ENCODE data around the gene USP14.

The USP14 gene

GRCh38 chr18:199214-199613, 40.9 kb downstream of the USP14 start:
- Mint-ChIP-seq H3K27me3 (no peaks in the 10 kb centered on the region), H3K4me3 (no peak overlapping the region), H3K27ac (no peak overlapping the region), H3K4me1 (ENCODE audit: low read depth) (peaks cover 5% of the 10 kb centered on the region), H3K36me3 (peaks cover 7% of the 10 kb centered on the region), H3K9me3 (ENCODE audit: low read depth) (no peaks in the 10 kb centered on the region)

DNA sequence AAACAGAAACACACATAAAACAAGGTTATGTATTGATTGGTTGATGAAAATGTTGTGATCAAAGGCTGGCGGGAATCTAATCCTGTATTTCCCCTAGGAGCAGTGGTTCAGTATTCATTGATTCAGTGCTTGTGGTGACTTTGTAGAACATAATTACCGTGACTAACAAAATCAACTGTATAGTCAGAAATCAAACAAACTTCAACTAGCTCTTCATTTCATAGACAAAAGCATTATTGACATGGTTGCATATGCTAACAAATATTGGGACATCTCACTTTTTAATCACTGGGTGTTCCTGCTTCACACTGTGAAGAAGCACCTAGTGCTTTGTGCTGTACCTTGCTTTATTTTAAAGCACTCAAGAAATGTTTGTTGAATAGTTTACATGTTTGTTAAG, 41.4 kb downstream of the USP14 start:
- H3K27ac Mint-ChIP-seq, result no peak overlapping the region

DNA sequence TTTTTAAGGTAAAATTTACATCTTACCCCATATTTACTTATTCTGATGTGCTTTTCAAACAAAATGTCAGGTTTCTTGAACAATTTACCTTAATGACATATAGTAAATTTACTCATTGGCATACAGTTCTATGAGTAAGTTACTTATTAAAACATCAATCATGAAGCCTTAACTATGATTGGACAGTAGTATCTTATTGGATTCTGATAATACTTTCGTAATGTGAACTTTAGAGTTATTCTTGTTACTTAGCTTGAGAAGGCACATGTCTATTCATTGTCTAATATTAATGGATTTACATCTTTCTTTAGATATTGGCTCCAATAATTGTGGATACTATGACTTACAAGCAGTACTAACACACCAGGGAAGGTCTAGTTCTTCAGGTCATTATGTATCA, 51.7 kb downstream of the USP14 start:
- H3K9me3 Mint-ChIP-seq (ENCODE audit: low read depth), result no peaks in the 10 kb centered on the region
- H3K4me1 Mint-ChIP-seq (ENCODE audit: low read depth), result peaks cover 7% of the 10 kb centered on the region

More for the DNA sequence above, 41.4 kb downstream of the USP14 start:
- peaks cover 10% of the 10 kb centered on the region for H3K36me3 Mint-ChIP-seq
- H3K27me3 Mint-ChIP-seq, result no peaks in the 10 kb centered on the region
- no peak overlapping the region for H3K4me3 Mint-ChIP-seq
- H3K4me1 Mint-ChIP-seq (ENCODE audit: low read depth), result peaks cover 5% of the 10 kb centered on the region
- H3K9me3 Mint-ChIP-seq (ENCODE audit: low read depth), result no peaks in the 10 kb centered on the region

DNA sequence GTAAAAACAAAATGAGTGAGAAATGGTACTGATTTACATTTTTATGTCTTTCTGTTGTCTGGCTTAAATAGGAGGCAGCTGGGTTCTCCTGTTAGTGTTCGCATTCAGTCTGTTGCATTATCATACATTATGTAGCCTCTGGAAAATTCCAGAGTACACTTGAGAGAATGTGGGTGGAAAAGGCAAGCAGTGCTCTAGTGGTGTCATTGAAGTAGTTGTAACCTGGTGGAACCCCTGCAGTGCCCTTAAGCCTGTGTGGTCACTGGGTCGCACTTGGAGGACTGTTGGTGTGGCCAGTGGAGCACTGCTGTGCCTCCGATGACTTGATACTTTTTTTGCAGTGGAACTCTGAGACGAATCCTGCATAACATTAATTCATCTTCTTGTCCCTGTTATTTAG, 52.4 kb downstream of the USP14 start:
- peak overlapping the region; percentile 29 for H3K27ac Mint-ChIP-seq
- no peak overlapping the region for H3K4me3 Mint-ChIP-seq
- H3K36me3 Mint-ChIP-seq, result peaks cover 11% of the 10 kb centered on the region
- H3K9me3 Mint-ChIP-seq (ENCODE audit: low read depth), result no peaks in the 10 kb centered on the region
- peaks cover 7% of the 10 kb centered on the region for H3K4me1 Mint-ChIP-seq (ENCODE audit: low read depth)
- H3K27me3 Mint-ChIP-seq, result no peaks in the 10 kb centered on the region

More for the DNA sequence above, 51.7 kb downstream of the USP14 start:
- H3K36me3 Mint-ChIP-seq, result peaks cover 15% of the 10 kb centered on the region
- no peak overlapping the region for H3K4me3 Mint-ChIP-seq
- H3K27ac Mint-ChIP-seq, result peak overlapping the region; percentile 41
- H3K27me3 Mint-ChIP-seq, result no peaks in the 10 kb centered on the region

GRCh38 chr18:211582-211981, 53.2 kb downstream of the USP14 start:
- Mint-ChIP-seq H3K36me3 (peaks cover 8% of the 10 kb centered on the region), H3K4me3 (no peak overlapping the region), H3K27ac (peak overlapping the region; percentile 10), H3K9me3 (ENCODE audit: low read depth) (no peaks in the 10 kb centered on the region), H3K27me3 (no peaks in the 10 kb centered on the region), H3K4me1 (ENCODE audit: low read depth) (peaks cover 7% of the 10 kb centered on the region)

DNA sequence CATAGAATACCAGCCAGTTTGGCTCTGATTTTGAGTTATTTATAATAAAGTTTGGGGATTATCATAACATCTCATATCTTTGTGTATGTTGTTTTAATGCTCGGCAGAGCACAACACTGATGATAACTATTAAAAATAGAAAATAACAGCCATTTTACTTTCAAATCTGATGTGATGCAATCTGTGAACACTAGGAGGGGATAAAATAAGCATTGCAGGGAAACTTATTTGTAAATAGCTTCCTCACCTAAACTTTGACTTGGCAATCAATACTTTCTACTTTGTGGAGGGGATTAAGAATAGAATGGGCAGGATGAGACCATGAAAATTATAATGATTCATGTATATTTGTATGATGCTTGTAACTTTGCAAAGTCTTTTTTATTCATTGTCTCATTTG, 54.4 kb downstream of the USP14 start:
- no peak overlapping the region for H3K27ac Mint-ChIP-seq
- no peak overlapping the region for H3K4me3 Mint-ChIP-seq
- H3K9me3 Mint-ChIP-seq (ENCODE audit: low read depth), result no peaks in the 10 kb centered on the region
- H3K4me1 Mint-ChIP-seq (ENCODE audit: low read depth), result peaks cover 7% of the 10 kb centered on the region
- peaks cover 9% of the 10 kb centered on the region for H3K36me3 Mint-ChIP-seq
- no peaks in the 10 kb centered on the region for H3K27me3 Mint-ChIP-seq

GRCh38 chr18:213505-213904, 55.1 kb downstream of the USP14 start:
- Mint-ChIP-seq H3K4me3 (no peak overlapping the region), H3K27ac (no peak overlapping the region), H3K4me1 (ENCODE audit: low read depth) (peaks cover 7% of the 10 kb centered on the region), H3K9me3 (ENCODE audit: low read depth) (no peaks in the 10 kb centered on the region), H3K27me3 (no peaks in the 10 kb centered on the region), H3K36me3 (peaks cover 11% of the 10 kb centered on the region)

DNA sequence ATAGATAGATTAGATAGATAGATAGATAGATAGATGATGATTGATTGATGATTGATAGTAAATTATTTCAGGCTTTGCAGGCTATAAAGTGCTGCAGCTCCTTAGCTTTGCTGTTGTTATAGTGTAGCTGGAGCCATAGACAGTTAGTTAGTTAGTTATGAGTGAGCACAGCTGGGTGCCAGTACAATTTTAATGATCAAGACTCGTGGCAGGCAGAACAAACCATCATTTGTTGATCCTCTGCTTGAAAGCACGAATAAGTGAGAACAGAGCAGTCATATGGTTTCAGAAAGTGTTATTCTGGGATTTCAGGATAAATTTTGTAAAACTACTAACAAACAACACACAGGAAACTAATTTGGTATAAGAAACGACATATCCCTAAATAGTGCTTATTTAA, 55.6 kb downstream of the USP14 start:
- peaks cover 11% of the 10 kb centered on the region for H3K36me3 Mint-ChIP-seq
- peaks cover 7% of the 10 kb centered on the region for H3K4me1 Mint-ChIP-seq (ENCODE audit: low read depth)
- no peak overlapping the region for H3K4me3 Mint-ChIP-seq
- peak overlapping the region; percentile 55 for H3K27ac Mint-ChIP-seq
- no peaks in the 10 kb centered on the region for H3K9me3 Mint-ChIP-seq (ENCODE audit: low read depth)
- H3K27me3 Mint-ChIP-seq, result no peaks in the 10 kb centered on the region

GRCh38 chr18:215448-216010, 57.2 kb downstream of the USP14 start:
- no peaks in the 10 kb centered on the region for H3K27me3 Mint-ChIP-seq
- no peaks in the 10 kb centered on the region for H3K9me3 Mint-ChIP-seq (ENCODE audit: low read depth)
- H3K4me3 Mint-ChIP-seq, result no peak overlapping the region
- peaks cover 5% of the 10 kb centered on the region for H3K36me3 Mint-ChIP-seq
- H3K4me1 Mint-ChIP-seq (ENCODE audit: low read depth), result no peaks in the 10 kb centered on the region
- H3K27ac Mint-ChIP-seq, result no peak overlapping the region

GRCh38 chr18:217532-218336, 59.4 kb downstream of the USP14 start:
- Mint-ChIP-seq H3K27ac (peak overlapping the region; percentile 69), H3K9me3 (ENCODE audit: low read depth) (no peaks in the 10 kb centered on the region), H3K4me1 (ENCODE audit: low read depth) (no peaks in the 10 kb centered on the region), H3K4me3 (no peak overlapping the region), H3K27me3 (no peaks in the 10 kb centered on the region), H3K36me3 (peaks cover 5% of the 10 kb centered on the region)

DNA sequence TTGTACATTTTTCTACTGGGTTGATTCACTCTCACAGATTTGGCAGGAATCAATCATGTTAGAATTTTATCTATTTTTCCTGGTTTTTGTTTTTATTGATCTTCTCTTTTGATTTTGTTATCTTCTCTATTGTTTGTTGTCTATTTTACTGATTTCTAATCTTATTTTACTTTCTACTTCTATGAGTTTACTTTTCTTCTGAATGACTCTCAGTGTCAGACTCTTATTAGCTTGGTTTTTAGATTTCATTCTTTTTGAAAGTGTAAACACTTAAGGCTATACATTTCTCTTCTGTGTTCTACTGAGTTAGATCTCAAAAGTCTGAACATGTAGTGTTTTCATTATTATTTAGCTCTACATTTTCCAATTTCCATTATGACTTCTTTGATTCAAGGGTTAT, 62.4 kb downstream of the USP14 start:
- H3K9me3 Mint-ChIP-seq (ENCODE audit: low read depth), result no peaks in the 10 kb centered on the region
- H3K36me3 Mint-ChIP-seq, result peaks cover 8% of the 10 kb centered on the region
- no peak overlapping the region for H3K4me3 Mint-ChIP-seq
- no peaks in the 10 kb centered on the region for H3K4me1 Mint-ChIP-seq (ENCODE audit: low read depth)
- peak overlapping the region; percentile 4 for H3K27ac Mint-ChIP-seq
- no peaks in the 10 kb centered on the region for H3K27me3 Mint-ChIP-seq

- no peaks in the 10 kb centered on the region for H3K27me3 Mint-ChIP-seq
- no peak overlapping the region for H3K4me3 Mint-ChIP-seq
- peaks cover 8% of the 10 kb centered on the region for H3K36me3 Mint-ChIP-seq
- H3K27ac Mint-ChIP-seq, result no peak overlapping the region
- no peaks in the 10 kb centered on the region for H3K9me3 Mint-ChIP-seq (ENCODE audit: low read depth)
- H3K4me1 Mint-ChIP-seq (ENCODE audit: low read depth), result no peaks in the 10 kb centered on the region
Observed at GRCh38 chr18:225745-226144, 67.4 kb downstream of the USP14 start.

GRCh38 chr18:227374-227773, 69.0 kb downstream of the USP14 start:
- Mint-ChIP-seq H3K4me1 (ENCODE audit: low read depth) (no peaks in the 10 kb centered on the region), H3K4me3 (no peak overlapping the region), H3K9me3 (ENCODE audit: low read depth) (no peaks in the 10 kb centered on the region), H3K36me3 (peaks cover 8% of the 10 kb centered on the region), H3K27me3 (no peaks in the 10 kb centered on the region), H3K27ac (no peak overlapping the region)

DNA sequence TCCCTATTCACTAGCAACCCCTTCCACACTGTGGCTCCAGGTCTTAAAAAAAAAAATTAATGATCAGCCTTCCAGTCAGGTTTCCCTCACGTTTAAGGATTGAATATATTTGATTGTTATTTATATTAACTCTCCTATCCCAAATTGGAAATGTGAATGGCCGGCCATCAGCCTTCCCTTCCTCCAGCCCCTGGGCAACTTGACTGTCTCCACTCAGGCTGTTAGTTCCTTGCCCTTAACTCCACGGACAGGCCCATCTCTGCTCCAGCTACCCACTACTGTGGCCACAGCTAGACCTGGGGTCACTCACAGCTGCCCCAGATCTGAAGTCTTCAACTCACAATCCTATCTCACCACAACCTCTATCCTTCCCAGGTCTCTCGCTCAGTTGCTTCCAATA, 69.5 kb downstream of the USP14 start:
- H3K4me3 Mint-ChIP-seq, result no peak overlapping the region
- H3K27ac Mint-ChIP-seq, result peak overlapping the region; percentile 29
- H3K9me3 Mint-ChIP-seq (ENCODE audit: low read depth), result no peaks in the 10 kb centered on the region
- no peaks in the 10 kb centered on the region for H3K4me1 Mint-ChIP-seq (ENCODE audit: low read depth)
- no peaks in the 10 kb centered on the region for H3K27me3 Mint-ChIP-seq
- peaks cover 8% of the 10 kb centered on the region for H3K36me3 Mint-ChIP-seq

GRCh38 chr18:228586-228985, 70.2 kb downstream of the USP14 start:
- no peak overlapping the region for H3K4me3 Mint-ChIP-seq
- no peaks in the 10 kb centered on the region for H3K4me1 Mint-ChIP-seq (ENCODE audit: low read depth)
- peaks cover 7% of the 10 kb centered on the region for H3K36me3 Mint-ChIP-seq
- no peak overlapping the region for H3K27ac Mint-ChIP-seq
- H3K27me3 Mint-ChIP-seq, result no peaks in the 10 kb centered on the region
- H3K9me3 Mint-ChIP-seq (ENCODE audit: low read depth), result no peaks in the 10 kb centered on the region

DNA sequence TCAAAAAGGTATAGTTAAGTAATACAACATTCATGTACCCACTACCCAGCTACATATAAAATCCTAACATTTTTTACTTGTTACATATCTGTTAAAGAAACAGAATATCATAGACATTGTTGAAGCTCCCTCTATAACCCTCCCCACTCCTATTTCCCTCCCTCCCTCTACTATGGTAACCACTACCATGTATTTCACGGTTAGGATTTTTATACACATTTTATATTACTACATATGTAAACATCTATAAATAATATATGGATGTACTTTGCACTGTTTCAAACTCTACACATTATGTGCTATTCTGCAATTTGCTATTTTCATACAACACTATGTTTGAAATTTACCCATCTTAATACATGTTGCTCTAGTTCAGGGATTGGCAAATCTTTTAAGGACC, 73.2 kb downstream of the USP14 start:
- no peaks in the 10 kb centered on the region for H3K4me1 Mint-ChIP-seq (ENCODE audit: low read depth)
- no peaks in the 10 kb centered on the region for H3K27me3 Mint-ChIP-seq
- H3K36me3 Mint-ChIP-seq, result peaks cover 8% of the 10 kb centered on the region
- no peak overlapping the region for H3K4me3 Mint-ChIP-seq
- no peak overlapping the region for H3K27ac Mint-ChIP-seq
- no peaks in the 10 kb centered on the region for H3K9me3 Mint-ChIP-seq (ENCODE audit: low read depth)

All from activated naive CD8-positive, alpha-beta T cell (primary cell).